A673 (cell line): ENCODE results near the gene SPEM1. TPM values are rescaled to one million over a fixed set of nuclear protein-coding genes. Genes with fewer than 3 reads are reported as not detected.

Experiments used
- BruUV-seq: library from RNA; stranded (reverse); fragments of 400-500 nt; replicated peaks from 2 replicates; lab custom pipeline; 2021; lab: Mats Ljungman, UMichigan
- CTCF ChIA-PET: fragments of 300-600 bp; sonication (Branson Sonifier 250); formaldehyde crosslinking; loops from one replicate; lab custom pipeline; 2022; ENCODE audit warnings: antibody characterized with exemption; lab: Charles Lee
- POLR2A ChIA-PET: fragments of 300-600 bp; sonication (Branson Sonifier 250); formaldehyde crosslinking; loops from one replicate; lab custom pipeline; 2022; ENCODE audit warnings: antibody characterized with exemption; ENCODE audit not compliant: low non-redundant PET; lab: Charles Lee
- DNase-seq: peaks from one replicate; pipeline ENCODE4 v3.0.0-alpha.2; 2015; ENCODE audit warnings: low spot score
- H3K27ac ChIP-seq: fragments of 200-600 bp; sonication (generic); 2 replicates; pipeline ENCODE4 v1.5.1; 2016; ENCODE audit warnings: mixed run types, low read depth, mild to moderate bottlenecking, mixed read lengths, antibody characterized with exemption, low read length; ENCODE audit not compliant: poor library complexity, severe bottlenecking
- H3K27me3 ChIP-seq: fragments of 200-600 bp; sonication (generic); replicated peaks from 2 replicates; pipeline ENCODE4 v1.6.1; 2017; ENCODE audit warnings: mixed run types, low read depth, mild to moderate bottlenecking, mixed read lengths, antibody characterized with exemption, low read length; ENCODE audit not compliant: insufficient read depth, poor library complexity
- H3K36me3 ChIP-seq: fragments of 200-600 bp; sonication (generic); 2 replicates; pipeline ENCODE4 v1.6.1; 2016; ENCODE audit warnings: mixed run types, mild to moderate bottlenecking, mixed read lengths, antibody characterized with exemption, low read length; ENCODE audit not compliant: insufficient read depth, poor library complexity, severe bottlenecking
- H3K4me1 ChIP-seq: fragments of 200-600 bp; sonication (generic); 2 replicates; pipeline ENCODE4 v1.6.1; 2017; ENCODE audit warnings: mixed run types, mild to moderate bottlenecking, mixed read lengths, antibody characterized with exemption, low read length; ENCODE audit not compliant: insufficient read depth, poor library complexity, severe bottlenecking
- H3K4me3 ChIP-seq: fragments of 200-600 bp; sonication (generic); 2 replicates; pipeline ENCODE4 v1.5.1; 2016; ENCODE audit warnings: low read depth, mixed run types, mild to moderate bottlenecking, mixed read lengths, low read length; ENCODE audit not compliant: poor library complexity, severe bottlenecking
- H3K9me3 ChIP-seq: fragments of 200-600 bp; sonication (generic); 2 replicates; pipeline ENCODE4 v1.6.1; 2016; ENCODE audit warnings: mixed run types, low read depth, mild to moderate bottlenecking, mixed read lengths, antibody characterized with exemption, low read length; ENCODE audit not compliant: poor library complexity, severe bottlenecking
- EZH2 ChIP-seq: fragments of 200-600 bp; sonication (generic); IDR thresholded peaks from 2 replicates; pipeline ENCODE4 v1.6.1; 2017; ENCODE audit warnings: borderline replicate concordance, low read depth, mild to moderate bottlenecking, mixed read lengths, antibody characterized with exemption, low read length; ENCODE audit not compliant: poor library complexity, severe bottlenecking
- intact Hi-C: fragments of 100-400 bp; cut with micrococcal nuclease; formaldehyde crosslinking; loops from one replicate; pipeline ENCODE4 v1.10.0; 2022; ENCODE audit not compliant: unreplicated experiment
- total RNA-seq: library from RNA; stranded (reverse); gene quantifications from 2 replicates; pipeline ENCODE4 v1.2.3, GENCODE V29; 2021
- TF ChIP-seq, protein P1 (sequence below): fragments of 300-800, 200-600 bp; sonication (generic); conservative IDR thresholded peaks from 2 replicates; pipeline ENCODE4 v1.5.1; 2017; ENCODE audit warnings: low read depth, mild to moderate bottlenecking, antibody characterized with exemption, low read length, moderate library complexity, mixed read lengths

Gene SPEM1
- total RNA-seq, 1 experiment from 2014 or later: 0.43 TPM

GRCh38 chr17:7425316-7425715 lies 5.2 kb downstream of the SPEM1 start, which contains the start of gene SPEM2:
Gene SPEM2, plus strand, starts transcription at chr17:7425616. Its CDS starts 73 bp downstream, at chr17:7425689.
- H3K4me1 ChIP-seq: no peaks in the 10 kb centered on the region
- H3K27ac ChIP-seq: no peak within 1 kb of the TSS
- no peaks in the 10 kb centered on the region for H3K27me3 ChIP-seq
- intact Hi-C loops: no loop called here
- H3K9me3 ChIP-seq: no peaks in the 10 kb centered on the region
- ChIA-PET CTCF (no interaction called here), POLR2A (no interaction called here)
- TF ChIP-seq, protein P1, sequence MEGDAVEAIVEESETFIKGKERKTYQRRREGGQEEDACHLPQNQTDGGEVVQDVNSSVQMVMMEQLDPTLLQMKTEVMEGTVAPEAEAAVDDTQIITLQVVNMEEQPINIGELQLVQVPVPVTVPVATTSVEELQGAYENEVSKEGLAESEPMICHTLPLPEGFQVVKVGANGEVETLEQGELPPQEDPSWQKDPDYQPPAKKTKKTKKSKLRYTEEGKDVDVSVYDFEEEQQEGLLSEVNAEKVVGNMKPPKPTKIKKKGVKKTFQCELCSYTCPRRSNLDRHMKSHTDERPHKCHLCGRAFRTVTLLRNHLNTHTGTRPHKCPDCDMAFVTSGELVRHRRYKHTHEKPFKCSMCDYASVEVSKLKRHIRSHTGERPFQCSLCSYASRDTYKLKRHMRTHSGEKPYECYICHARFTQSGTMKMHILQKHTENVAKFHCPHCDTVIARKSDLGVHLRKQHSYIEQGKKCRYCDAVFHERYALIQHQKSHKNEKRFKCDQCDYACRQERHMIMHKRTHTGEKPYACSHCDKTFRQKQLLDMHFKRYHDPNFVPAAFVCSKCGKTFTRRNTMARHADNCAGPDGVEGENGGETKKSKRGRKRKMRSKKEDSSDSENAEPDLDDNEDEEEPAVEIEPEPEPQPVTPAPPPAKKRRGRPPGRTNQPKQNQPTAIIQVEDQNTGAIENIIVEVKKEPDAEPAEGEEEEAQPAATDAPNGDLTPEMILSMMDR: no peak
- TF ChIP-seq EZH2: no peak
- H3K36me3 ChIP-seq: no peaks in the 10 kb centered on the region
- BruUV-seq: no TSS peak
- no peak within 1 kb of the TSS for H3K4me3 ChIP-seq
- DNase-seq: no peak

GRCh38 chr17:7425756-7426155 lies 5.6 kb downstream of the SPEM1 start:
- intact Hi-C loops: no loop called here
- DNase-seq: no peak
- H3K36me3 ChIP-seq: no peaks in the 10 kb centered on the region
- TF ChIP-seq EZH2: no peak
- H3K27ac ChIP-seq: no peak overlapping the region
- POLR2A ChIA-PET: no interaction called here
- BruUV-seq: no TSS peak
- H3K27me3 ChIP-seq: no peaks in the 10 kb centered on the region
- no peaks in the 10 kb centered on the region for H3K9me3 ChIP-seq
- H3K4me1 ChIP-seq: no peaks in the 10 kb centered on the region
- CTCF ChIA-PET: no interaction called here
- no peak overlapping the region for H3K4me3 ChIP-seq

GRCh38 chr17:7426203-7426863 lies 6.2 kb downstream of the SPEM1 start:
- POLR2A ChIA-PET: no interaction called here
- intact Hi-C loops: no loop called here

More at GRCh38 chr17:7426203-7426863, 6.2 kb downstream of the SPEM1 start:
- Histone ChIP-seq H3K4me1 (no peaks in the 10 kb centered on the region), H3K9me3 (no peaks in the 10 kb centered on the region), H3K27me3 (no peaks in the 10 kb centered on the region), H3K27ac (no peak overlapping the region), H3K4me3 (no peak overlapping the region), H3K36me3 (no peaks in the 10 kb centered on the region)
- no peak for DNase-seq
- BruUV-seq: no TSS peak
- TF ChIP-seq, protein P1: no peak
- no peak for TF ChIP-seq EZH2
- CTCF ChIA-PET: no interaction called here
